H1 (cell line): Measurements from ENCODE around the gene FBXO28. TPM values are rescaled to one million over a fixed set of nuclear protein-coding genes. Genes with fewer than 3 reads are reported as not detected.
A peak's percentile ranks its signal among the peaks of the same experiment; 100 is the strongest.

Source experiments
- CTCF ChIA-PET: fragments of 300-600 bp; sonication (Branson Sonifier 250); formaldehyde crosslinking; loops from one replicate; lab custom pipeline; 2021; ENCODE audit not compliant: partially characterized antibody; lab: Charles Lee
- POLR2A ChIA-PET: fragments of 300-600 bp; sonication (Branson Sonifier 250); formaldehyde crosslinking; loops from one replicate; lab custom pipeline; 2021; ENCODE audit warnings: inconsistent platforms; ENCODE audit not compliant: partially characterized antibody; lab: Charles Lee
- DNase-seq, 2 experiments: peaks; one replicate each; pipeline versions ENCODE4 v3.0.0 to v3.0.0-alpha.2; 2010 to 2022; ENCODE audit warnings: low spot score in 2 of 2, low read depth in 1 of 2, mixed read lengths in 1 of 2
- FAIRE-seq: peaks from 2 replicates; lab custom pipeline; 2011; peaks lifted over from hg19 to GRCh38; lab: Jason Lieb, UNC
- H2AFZ ChIP-seq: 2 replicates; pipeline ENCODE4 v1.8.1; 2012; ENCODE audit warnings: low read length, inconsistent platforms
- H2AK5ac ChIP-seq: 2 replicates; pipeline ENCODE4 v1.6.1; 2013; ENCODE audit warnings: low read depth, low read length
- H2BK120ac ChIP-seq: replicated peaks from 2 replicates; pipeline ENCODE3; 2013; ENCODE audit warnings: low read depth, low read length, inconsistent platforms
- H2BK12ac ChIP-seq: 2 replicates; pipeline ENCODE4 v1.6.1; 2013; ENCODE audit warnings: low read depth, low read length
- H2BK15ac ChIP-seq: 2 replicates; pipeline ENCODE4 v1.6.1; 2013; ENCODE audit warnings: low read length
- H2BK20ac ChIP-seq: 2 replicates; pipeline ENCODE4 v1.6.1; 2013; ENCODE audit warnings: low read length
- H2BK5ac ChIP-seq: 2 replicates; pipeline ENCODE4 v1.6.1; 2013; ENCODE audit warnings: low read depth, low read length
- H3K14ac ChIP-seq: 2 replicates; pipeline ENCODE4 v1.6.1; 2013; ENCODE audit warnings: inconsistent platforms; ENCODE audit not compliant: insufficient read length
- H3K18ac ChIP-seq: 2 replicates; pipeline ENCODE4 v1.6.1; 2013; ENCODE audit warnings: low read length; ENCODE audit errors: extremely low read depth
- H3K23ac ChIP-seq: 2 replicates; pipeline ENCODE4 v1.6.1; 2013; ENCODE audit warnings: inconsistent platforms; ENCODE audit not compliant: insufficient read length
- H3K23me2 ChIP-seq: 2 replicates; pipeline ENCODE4 v1.6.1; 2013; ENCODE audit warnings: low read depth, low read length
- H3K27ac ChIP-seq: 2 replicates; pipeline ENCODE4 v1.6.1; 2011; ENCODE audit warnings: low read depth, low read length, inconsistent platforms
- H3K27me3 ChIP-seq, 4 experiments: replicated peaks in 1 of 4; 1 replicate in 1 of 4; 2 replicates in 3 of 4; pipeline versions ENCODE4 v1.6.1 to v1.8.1; 2011 to 2013; ENCODE audit warnings: low read length in 3 of 4, mild to moderate bottlenecking in 3 of 4, inconsistent platforms in 2 of 4, mixed read lengths in 2 of 4, moderate library complexity in 1 of 4; ENCODE audit not compliant: control insufficient read depth in 3 of 4, insufficient read depth in 3 of 4; ENCODE audit errors: extremely low read depth in 1 of 4
- H3K36me3 ChIP-seq, 4 experiments: 2 replicates each; pipeline versions ENCODE4 v1.6.1 to v1.8.1; 2011 to 2013; ENCODE audit warnings: mild to moderate bottlenecking in 4 of 4, low read length in 3 of 4, moderate library complexity in 2 of 4, control low read depth in 1 of 4, inconsistent platforms in 1 of 4; ENCODE audit not compliant: insufficient read depth in 4 of 4, control insufficient read depth in 2 of 4
- H3K4ac ChIP-seq: replicated peaks from 2 replicates; pipeline ENCODE3; 2013; ENCODE audit warnings: low read length, low read depth, mixed read lengths, inconsistent platforms; ENCODE audit not compliant: insufficient read length
- H3K4me1 ChIP-seq, 4 experiments: replicated peaks in 1 of 4; 1 replicate in 1 of 4; 2 replicates in 3 of 4; pipeline versions ENCODE4 v1.6.1 to v1.8.1; 2011 to 2013; ENCODE audit warnings: low read length in 3 of 4, inconsistent platforms in 2 of 4, mixed read lengths in 1 of 4; ENCODE audit not compliant: insufficient read depth in 4 of 4, control insufficient read depth in 3 of 4
- H3K4me2 ChIP-seq, 2 experiments: 2 replicates each; pipeline versions ENCODE4 v1.6.1 to v1.8.1; 2011 to 2013; ENCODE audit warnings: low read depth in 2 of 2, low read length in 2 of 2, control low read depth in 1 of 2, inconsistent platforms in 1 of 2, mild to moderate bottlenecking in 1 of 2; ENCODE audit not compliant: insufficient read depth in 1 of 2
- H3K4me3 ChIP-seq, 4 experiments: fragments of 200-600, 300-600 bp in 1 of 4; sonication (generic), shearing (Covaris generic), sonication (Bioruptor Twin) in 1 of 4; 2 replicates each; pipeline versions ENCODE4 v1.5.1 to v1.8.1; 2011 to 2016; ENCODE audit warnings: low read length in 4 of 4, low read depth in 3 of 4, control low read depth in 2 of 4, inconsistent platforms in 2 of 4, mild to moderate bottlenecking in 2 of 4, mixed read lengths in 1 of 4, moderate library complexity in 1 of 4; ENCODE audit not compliant: insufficient read depth in 2 of 4; ENCODE audit errors: extremely low read depth in 1 of 4
- H3K56ac ChIP-seq: replicated peaks from 2 replicates; pipeline ENCODE3; 2013; ENCODE audit warnings: low read depth, mild to moderate bottlenecking, mixed read lengths, low read length, inconsistent platforms; ENCODE audit not compliant: insufficient read length
- H3K79me1 ChIP-seq: 2 replicates; pipeline ENCODE4 v1.6.1; 2013; ENCODE audit warnings: low read depth, low read length, control low read depth
- H3K79me2 ChIP-seq, 2 experiments: 2 replicates each; pipeline versions ENCODE4 v1.6.1 to v1.8.1; 2012 to 2013; ENCODE audit warnings: low read length in 2 of 2, mild to moderate bottlenecking in 2 of 2, inconsistent platforms in 1 of 2; ENCODE audit not compliant: insufficient read depth in 2 of 2, control insufficient read depth in 1 of 2
- H3K9ac ChIP-seq, 4 experiments: replicated peaks in 1 of 4; 1 replicate in 1 of 4; 2 replicates in 3 of 4; pipeline versions ENCODE4 v1.6.1 to v1.8.1; 2011 to 2013; ENCODE audit warnings: low read depth in 3 of 4, low read length in 3 of 4, control low read depth in 2 of 4, mild to moderate bottlenecking in 2 of 4, moderate library complexity in 2 of 4, inconsistent platforms in 1 of 4; ENCODE audit errors: extremely low read depth in 1 of 4
- H3K9me3 ChIP-seq, 2 experiments: 2 replicates each; pipeline versions ENCODE4 v1.6.1 to v1.8.1; 2012 to 2013; ENCODE audit warnings: mild to moderate bottlenecking in 2 of 2, moderate library complexity in 2 of 2, control low read depth in 1 of 2, inconsistent platforms in 1 of 2, low read depth in 1 of 2, low read length in 1 of 2, mixed read lengths in 1 of 2; ENCODE audit not compliant: insufficient read depth in 2 of 2
- H4K20me1 ChIP-seq, 2 experiments: replicated peaks in 1 of 2; 2 replicates each; pipeline versions ENCODE3 to v1.8.1; 2011 to 2013; ENCODE audit warnings: inconsistent platforms in 2 of 2, low read length in 2 of 2, mild to moderate bottlenecking in 1 of 2; ENCODE audit not compliant: insufficient read depth in 2 of 2, control insufficient read depth in 1 of 2
- H4K5ac ChIP-seq: 2 replicates; pipeline ENCODE4 v1.6.1; 2013; ENCODE audit warnings: low read length, low read depth, mixed read lengths, inconsistent platforms; ENCODE audit not compliant: insufficient read length
- H4K8ac ChIP-seq: 2 replicates; pipeline ENCODE4 v1.8.0; 2013; ENCODE audit warnings: mild to moderate bottlenecking, moderate library complexity, low read length, inconsistent platforms; ENCODE audit not compliant: insufficient read depth; ENCODE audit errors: extremely low read depth
- H4K91ac ChIP-seq: replicated peaks from 2 replicates; pipeline ENCODE3; 2013; ENCODE audit warnings: low read length, mixed read lengths, inconsistent platforms; ENCODE audit not compliant: insufficient read length
- EZH2 ChIP-seq: fragments of 200-600 bp; sonication (generic); IDR thresholded peaks from 2 replicates; pipeline ENCODE4 v1.7.1; 2012; ENCODE audit warnings: low read depth, mild to moderate bottlenecking, moderate library complexity, low read length, inconsistent platforms; ENCODE audit not compliant: severe bottlenecking
- SP1 ChIP-seq: IDR thresholded peaks from 2 replicates; pipeline ENCODE4 v1.6.1; 2011; ENCODE audit warnings: low read depth, low read length
- TBP ChIP-seq: IDR thresholded peaks from 2 replicates; pipeline ENCODE4 v1.6.1; 2011; ENCODE audit warnings: low read depth, low read length, improper control_type of control experiment
- whole genome bisulfite sequencing, 2 experiments: shearing (Covaris generic) in 1 of 2; methylation state at CpG; one replicate each; pipeline versions ENCODE4 v1.1.6 to v1.1.7; 2013 to 2015; ENCODE audit warnings: low lambda C conversion rate in 2 of 2, mixed read lengths in 2 of 2, inconsistent platforms in 1 of 2, low coverage in 1 of 2, missing lambda C conversion rate in 1 of 2; ENCODE audit not compliant: insufficient replicate concordance in 2 of 2, insufficient coverage in 1 of 2, insufficient read length in 1 of 2; ENCODE audit errors: extremely low coverage in 1 of 2, missing lambda C conversion rate in 1 of 2; 5-methylcytosine and 5-hydroxymethylcytosine counted together
- polyA plus RNA-seq, 7 experiments: library from polyadenylated mRNA; depleted of rRNA in 3 of 7; stranded (reverse) in 5 of 7; unstranded in 2 of 7; fragments of >200 nt in 5 of 7; fragments of 200-250 nt in 2 of 7; gene quantifications; 1 replicate in 5 of 7; 2 replicates in 1 of 7; 4 replicates in 1 of 7; pipeline versions ENCODE4 v1.2.1 to v1.2.3, GENCODE V29; 2011 to 2013; ENCODE audit warnings: missing spikeins in 2 of 7, mixed read lengths in 2 of 7
- total RNA-seq: library from RNA; stranded (reverse); fragmentation: NEBNext Ultra II Directional; extraction: Animal tissue kit (Norgen Biotek cat#: 25700); gene quantifications from 2 replicates; pipeline ENCODE4 v1.2.1, GENCODE V29; 2021

Gene FBXO28
- total and polyA plus RNA-seq, 2 of the 8 experiments (the other 6 are each of a cell fraction or from before 2014, with no cell fraction given), result 10.3 to 42.5 TPM

DNA sequence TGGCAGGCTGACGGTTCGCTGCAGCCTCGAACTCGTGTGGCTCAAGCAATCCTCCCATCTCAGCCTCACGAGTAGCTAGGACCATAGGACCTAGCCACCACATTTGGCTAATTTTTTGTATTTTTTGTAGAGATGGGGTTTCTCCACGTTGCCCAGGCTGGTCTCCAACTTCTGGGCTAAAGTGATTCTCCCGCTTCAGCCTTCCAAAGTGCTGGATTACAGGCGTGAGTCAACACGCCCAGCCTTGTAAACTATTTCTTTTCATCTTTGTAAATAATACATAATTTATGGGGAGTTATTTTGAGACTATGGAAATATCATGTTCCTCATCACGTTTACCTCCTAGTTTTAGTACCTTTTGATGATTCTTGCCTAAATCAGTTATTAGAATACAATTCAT, 906 bp upstream of the FBXO28 start:
- no peak overlapping the region for H2BK20ac ChIP-seq
- 0 out of 4 replicates have a peak overlapping the region, but pooled peaks of 1 of the 2 experiments have one; percentile 14 for H3K4me2 ChIP-seq
- no peak overlapping the region for H2BK5ac ChIP-seq
- DNase-seq (no peak), FAIRE-seq (no peak)
- H2AK5ac ChIP-seq, result no peak overlapping the region
- H2BK120ac ChIP-seq, result no peak overlapping the region
- no peak overlapping the region for H3K23ac ChIP-seq
- H4K91ac ChIP-seq, result no peak overlapping the region
- 80% methylated on average over 10 of the region's 10 CpGs; no CpG with 5 or more reads in 1 of the 2 experiments for WGBS, 2 experiments
- H3K27ac ChIP-seq, result no peak overlapping the region
- no peak overlapping the region for H2BK12ac ChIP-seq
- H2BK15ac ChIP-seq, result no peak overlapping the region
- H3K79me1 ChIP-seq, result no peaks in the 10 kb centered on the region
- no peak overlapping the region for H2AFZ ChIP-seq
- H3K23me2 ChIP-seq, result no peaks in the 10 kb centered on the region; the same call in 1 of the 2 replicates
- no peak overlapping the region for H3K4me3 ChIP-seq
- H4K8ac ChIP-seq, result no peak overlapping the region
- CTCF ChIA-PET, result no interaction called here
- no peak overlapping the region for H3K4ac ChIP-seq
- TF ChIP-seq EZH2 (no peak), SP1 (no peak), TBP (no peak)
- no peaks in the 10 kb centered on the region for H3K9me3 ChIP-seq
- peaks cover 0 to 4% (median 1%) of the 10 kb centered on the region in 4 experiments; a peak in 2 of 7 replicates for H3K4me1 ChIP-seq
- H3K79me2 ChIP-seq, result peaks cover 16 to 40% of the 10 kb centered on the region in 2 experiments
- POLR2A ChIA-PET, result no interaction called here
- no peaks in the 10 kb centered on the region for H3K27me3 ChIP-seq
- H3K18ac ChIP-seq, result no peak overlapping the region
- peaks cover 1 to 7% of the 10 kb centered on the region in 2 experiments for H4K20me1 ChIP-seq
- H4K5ac ChIP-seq, result no peak overlapping the region
- peaks cover 0 to under 1% (median 0%) of the 10 kb centered on the region in 4 experiments; a peak in 1 of 8 replicates for H3K36me3 ChIP-seq
- H3K9ac ChIP-seq, result no peak overlapping the region
- no peak overlapping the region for H3K14ac ChIP-seq
- H3K56ac ChIP-seq, result no peak overlapping the region
